A673 (cell line): Measurements from ENCODE around the gene TRIM72.

Experiments used
- CTCF ChIP-seq: fragments of 300-800, 200-600 bp; sonication (generic); conservative IDR thresholded peaks from 2 replicates; pipeline ENCODE4 v1.5.1; 2017; ENCODE audit warnings: low read depth, mild to moderate bottlenecking, antibody characterized with exemption, low read length, moderate library complexity, mixed read lengths
- EZH2 ChIP-seq: fragments of 200-600 bp; sonication (generic); IDR thresholded peaks from 2 replicates; pipeline ENCODE4 v1.6.1; 2017; ENCODE audit warnings: borderline replicate concordance, low read depth, mild to moderate bottlenecking, mixed read lengths, antibody characterized with exemption, low read length; ENCODE audit not compliant: poor library complexity, severe bottlenecking

GRCh38 chr16:31196324-31197088, 17.4 kb upstream of the TRIM72 start:
- no peak for TF ChIP-seq CTCF
- TF ChIP-seq EZH2 = no peak
